GM10248 (cell line): Measurements from ENCODE around the gene FAM114A1.
A peak's percentile ranks its signal among the peaks of the same experiment; 100 is the strongest.

Source experiments
- CTCF ChIA-PET: fragments of 300-600 bp; sonication (Branson Sonifier 250); formaldehyde crosslinking; extraction: SDS; loops from one replicate; lab custom pipeline; 2021; ENCODE audit warnings: antibody characterized with exemption; lab: Yijun Ruan, JAX
- POLR2A ChIA-PET: fragments of 350-650 bp; sonication (Branson Sonifier 250); formaldehyde crosslinking; extraction: SDS; loops from one replicate; lab custom pipeline; 2020; ENCODE audit warnings: antibody characterized with exemption; lab: Yijun Ruan, JAX
- DNase-seq: peaks from one replicate; pipeline ENCODE4 v3.0.0; 2012; ENCODE audit errors: extremely low spot score
- TF ChIP-seq, protein P1 (sequence below): IDR thresholded peaks from 2 replicates; pipeline ENCODE4 v1.5.1; 2012; ENCODE audit warnings: mild to moderate bottlenecking, low read depth; ENCODE audit errors: extremely low read depth, missing control alignments, control extremely low read depth

The FAM114A1 gene

DNA sequence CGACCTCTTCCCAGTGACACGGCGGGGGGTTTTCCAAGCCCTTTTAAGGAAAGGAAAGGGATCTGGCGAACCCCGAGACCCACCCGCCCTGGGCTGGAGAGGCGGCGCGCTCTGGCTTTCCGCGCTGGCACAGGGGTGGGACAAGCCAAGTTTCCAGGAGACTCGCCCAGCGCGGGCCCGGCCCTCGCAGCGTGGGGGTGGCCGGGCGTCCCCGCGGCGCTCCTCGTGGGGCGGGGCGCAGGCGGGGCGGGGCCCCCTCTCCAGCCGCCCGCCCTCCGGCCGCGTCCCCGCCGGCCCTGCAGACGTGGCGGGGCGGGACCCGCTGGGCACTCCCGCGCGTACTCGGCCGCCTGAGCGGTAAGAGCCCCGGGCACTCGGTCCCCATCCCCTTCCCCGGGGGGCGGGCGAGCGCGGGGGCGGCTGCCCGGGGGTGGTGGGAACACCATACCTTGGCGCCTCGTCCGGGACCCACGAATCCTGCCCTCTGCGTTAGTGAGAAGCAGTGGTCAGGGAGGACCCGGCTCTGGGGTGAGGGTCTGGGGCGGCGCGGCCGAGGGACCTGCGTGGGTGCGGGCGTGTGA, at the start of gene FAM114A1:
Gene FAM114A1, plus strand, starts transcription at position 329 of the 581 bp plus-strand sequence. CDS start 10,273 bp downstream, outside the sequence.
- TF ChIP-seq, protein P1, sequence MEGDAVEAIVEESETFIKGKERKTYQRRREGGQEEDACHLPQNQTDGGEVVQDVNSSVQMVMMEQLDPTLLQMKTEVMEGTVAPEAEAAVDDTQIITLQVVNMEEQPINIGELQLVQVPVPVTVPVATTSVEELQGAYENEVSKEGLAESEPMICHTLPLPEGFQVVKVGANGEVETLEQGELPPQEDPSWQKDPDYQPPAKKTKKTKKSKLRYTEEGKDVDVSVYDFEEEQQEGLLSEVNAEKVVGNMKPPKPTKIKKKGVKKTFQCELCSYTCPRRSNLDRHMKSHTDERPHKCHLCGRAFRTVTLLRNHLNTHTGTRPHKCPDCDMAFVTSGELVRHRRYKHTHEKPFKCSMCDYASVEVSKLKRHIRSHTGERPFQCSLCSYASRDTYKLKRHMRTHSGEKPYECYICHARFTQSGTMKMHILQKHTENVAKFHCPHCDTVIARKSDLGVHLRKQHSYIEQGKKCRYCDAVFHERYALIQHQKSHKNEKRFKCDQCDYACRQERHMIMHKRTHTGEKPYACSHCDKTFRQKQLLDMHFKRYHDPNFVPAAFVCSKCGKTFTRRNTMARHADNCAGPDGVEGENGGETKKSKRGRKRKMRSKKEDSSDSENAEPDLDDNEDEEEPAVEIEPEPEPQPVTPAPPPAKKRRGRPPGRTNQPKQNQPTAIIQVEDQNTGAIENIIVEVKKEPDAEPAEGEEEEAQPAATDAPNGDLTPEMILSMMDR: no peak
- CTCF ChIA-PET: interaction anchor here (0.6 to 4.1 kb wide), 8 partner anchors 12 to 690 kb away, joined by 3 to 24 read pairs (median 4); partner anchors contain the start of genes TLR1 and TLR6
- POLR2A ChIA-PET: no interaction called here
- DNase-seq: peak; percentile 92

DNA sequence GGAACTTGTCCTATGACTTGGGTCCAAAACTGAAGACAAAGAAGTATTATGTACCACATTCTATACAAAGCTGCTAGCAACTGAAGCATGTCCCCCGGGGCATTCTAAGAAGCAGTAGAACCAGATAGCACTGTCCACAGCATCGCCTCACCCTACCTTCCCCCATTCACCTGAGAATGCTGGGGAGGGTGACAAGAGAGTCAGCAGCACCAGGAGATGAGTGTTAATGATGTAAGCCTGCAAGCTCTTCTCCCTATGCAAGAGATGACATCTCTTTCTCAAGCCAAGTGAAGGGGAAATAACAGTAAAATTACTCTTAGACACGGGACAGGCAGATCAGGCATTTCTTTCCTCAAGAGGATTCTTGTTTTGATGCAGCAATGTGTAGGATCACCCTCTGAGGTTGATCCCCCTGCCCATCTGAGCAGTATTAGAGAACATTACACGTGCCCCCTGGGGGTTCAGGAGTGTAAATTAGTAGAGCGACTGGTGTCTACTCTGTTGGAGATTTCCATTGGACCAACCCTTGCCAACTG, 49.1 kb upstream of the FAM114A1 start:
- ChIA-PET CTCF (interaction anchor here (0.8 to 5.2 kb wide), 10 partner anchors 13 to 59 kb away, joined by 3 to 25 read pairs (median 12); partner anchors contain the start of genes TLR1, TLR10 and TLR6), POLR2A (interaction anchor here (0.6 to 2.9 kb wide), 2 partner anchors 14 to 57 kb away, joined by 5 to 14 read pairs; partner anchors contain the start of gene TLR1)
- TF ChIP-seq, protein P1: no peak
- peak; percentile 55 for DNase-seq

DNA sequence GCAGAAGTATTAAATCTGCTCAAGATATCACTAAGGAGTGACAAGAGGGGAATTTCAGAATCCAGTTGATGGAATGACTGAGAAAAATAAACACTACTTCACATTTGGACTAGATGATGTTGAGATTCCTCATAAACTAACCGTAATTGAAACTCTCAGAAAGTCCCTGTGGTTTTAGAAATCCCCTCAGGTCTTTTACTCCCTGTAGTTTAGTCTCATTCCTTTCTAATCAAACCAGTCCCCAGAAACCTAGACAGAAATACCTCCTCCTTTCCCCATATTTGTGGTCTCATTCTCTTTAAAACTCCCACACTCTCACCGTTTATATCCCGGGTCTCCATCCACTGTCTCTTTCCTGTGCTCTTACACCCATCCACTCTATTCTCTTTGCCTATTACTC, 48.0 kb upstream of the FAM114A1 start:
- CTCF ChIA-PET: interaction anchor here (1.0 to 5.2 kb wide), 9 partner anchors 12 to 640 kb away, joined by 4 to 25 read pairs (median 13); partner anchors contain the start of genes TLR1, TLR10 and TLR6
- no peak for DNase-seq
- POLR2A ChIA-PET: interaction anchor here (0.6 to 2.9 kb wide), 2 partner anchors 15 to 58 kb away, joined by 3 to 14 read pairs; partner anchors contain the start of gene TLR1
- TF ChIP-seq, protein P1: no peak

DNA sequence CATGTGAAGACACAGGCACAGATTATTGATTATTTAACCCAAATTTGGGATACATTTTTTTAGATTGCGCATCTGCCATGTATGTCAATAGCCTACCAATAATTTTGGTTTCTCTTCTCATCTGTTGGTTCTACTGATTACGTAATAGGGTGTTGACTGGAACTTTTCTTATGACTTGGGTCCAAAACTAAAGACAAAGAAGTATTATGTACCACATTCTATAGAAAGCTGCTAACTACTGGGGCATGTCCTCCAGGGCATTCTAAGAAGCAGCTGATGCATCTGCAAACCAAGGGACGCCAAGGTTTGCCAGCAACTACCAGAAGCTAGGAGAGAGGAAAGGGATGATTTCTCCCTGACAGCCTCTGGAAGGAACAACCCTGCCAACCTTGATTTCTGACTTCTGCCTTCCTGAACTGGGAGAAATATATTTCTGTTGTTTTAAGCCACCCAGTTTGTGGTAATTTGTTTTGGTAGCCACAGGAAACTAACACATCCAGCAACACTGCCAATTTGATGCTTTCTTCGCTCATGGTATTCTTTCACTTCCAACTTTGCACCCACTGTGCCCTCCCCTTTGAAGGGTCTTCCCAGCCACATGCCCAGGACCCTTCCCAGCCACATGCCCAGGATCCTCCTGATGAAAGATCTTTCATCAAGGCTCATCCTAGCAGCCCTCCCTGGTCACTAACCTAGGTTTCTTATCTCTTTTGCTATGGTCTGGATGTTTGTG, 47.1 kb upstream of the FAM114A1 start:
- TF ChIP-seq, protein P1: no peak
- DNase-seq: peak; percentile 52
- POLR2A ChIA-PET: interaction anchor here (2.9 kb wide), 1 partner anchor 16 kb away, joined by 14 read pairs; the partner anchor contains the start of gene TLR1
- CTCF ChIA-PET: interaction anchor here (1.0 to 5.2 kb wide), 9 partner anchors 11 to 61 kb away, joined by 3 to 25 read pairs (median 13); partner anchors contain the start of genes TLR1 and TLR10

DNA sequence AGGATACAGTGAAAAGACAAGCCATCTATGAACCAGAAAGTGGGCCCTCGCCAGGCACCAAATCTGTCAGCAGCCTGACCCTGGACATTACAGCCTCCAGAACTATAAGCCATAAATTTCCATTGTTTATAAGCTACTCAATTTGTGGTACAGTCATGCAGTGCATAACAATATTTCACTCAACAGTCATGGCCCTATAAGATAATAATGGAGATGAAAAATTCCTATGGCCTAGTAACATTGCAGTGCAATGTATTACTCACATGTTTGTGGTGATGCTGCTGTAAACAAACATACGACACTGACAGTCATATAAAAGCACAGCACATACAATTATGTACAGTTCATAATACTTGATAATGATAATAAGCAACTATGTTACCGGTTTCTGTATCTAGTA, 45.9 kb upstream of the FAM114A1 start:
- POLR2A ChIA-PET: interaction anchor here (0.8 kb wide), 1 partner anchor 34 kb away, joined by 3 read pairs; no protein-coding TSS in a partner anchor
- CTCF ChIA-PET: interaction anchor here (1.0 to 5.2 kb wide), 13 partner anchors 11 to 313 kb away, joined by 3 to 25 read pairs (median 4); partner anchors contain the start of genes TLR1 and TLR10
- TF ChIP-seq, protein P1: no peak
- DNase-seq: no peak
